Retinal pigment epithelial cell (primary cell): ENCODE results near the gene CDKN1A.

Source experiments
- DNase-seq: peaks from one replicate; pipeline ENCODE4 v3.0.0-alpha.2; 2010; ENCODE audit warnings: low read depth
- H3K4me3 ChIP-seq: 2 replicates; pipeline ENCODE4 v1.5.1; 2011; ENCODE audit warnings: mild to moderate bottlenecking, low read length, control low read depth, moderate library complexity
- TF ChIP-seq, protein P1 (sequence below): conservative IDR thresholded peaks from 2 replicates; pipeline ENCODE4 v1.5.1; 2011; ENCODE audit warnings: low read depth, low read length, control low read depth, inconsistent platforms

Gene CDKN1A

DNA sequence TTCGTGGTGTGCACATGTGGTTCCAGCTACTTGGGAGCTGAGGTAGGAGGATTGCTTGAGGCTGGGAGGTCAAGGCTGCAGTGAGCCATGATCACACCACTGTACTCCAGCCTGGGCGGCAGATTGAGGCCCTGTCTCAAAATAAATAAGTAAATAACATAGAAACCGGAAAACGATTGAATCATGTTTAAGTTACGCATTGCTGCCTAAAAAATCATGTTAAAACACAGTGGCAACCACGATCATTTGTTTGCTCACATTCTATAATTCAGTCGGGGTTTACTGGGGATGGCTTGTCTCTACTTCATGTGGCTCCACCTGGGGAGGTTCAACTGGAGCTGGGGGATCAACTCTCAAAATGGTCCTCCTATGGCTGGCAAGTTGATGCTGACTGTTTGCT is 8.2 kb upstream of the CDKN1A start:
- no peak overlapping the region for H3K4me3 ChIP-seq
- no peak for DNase-seq
- TF ChIP-seq, protein P1, sequence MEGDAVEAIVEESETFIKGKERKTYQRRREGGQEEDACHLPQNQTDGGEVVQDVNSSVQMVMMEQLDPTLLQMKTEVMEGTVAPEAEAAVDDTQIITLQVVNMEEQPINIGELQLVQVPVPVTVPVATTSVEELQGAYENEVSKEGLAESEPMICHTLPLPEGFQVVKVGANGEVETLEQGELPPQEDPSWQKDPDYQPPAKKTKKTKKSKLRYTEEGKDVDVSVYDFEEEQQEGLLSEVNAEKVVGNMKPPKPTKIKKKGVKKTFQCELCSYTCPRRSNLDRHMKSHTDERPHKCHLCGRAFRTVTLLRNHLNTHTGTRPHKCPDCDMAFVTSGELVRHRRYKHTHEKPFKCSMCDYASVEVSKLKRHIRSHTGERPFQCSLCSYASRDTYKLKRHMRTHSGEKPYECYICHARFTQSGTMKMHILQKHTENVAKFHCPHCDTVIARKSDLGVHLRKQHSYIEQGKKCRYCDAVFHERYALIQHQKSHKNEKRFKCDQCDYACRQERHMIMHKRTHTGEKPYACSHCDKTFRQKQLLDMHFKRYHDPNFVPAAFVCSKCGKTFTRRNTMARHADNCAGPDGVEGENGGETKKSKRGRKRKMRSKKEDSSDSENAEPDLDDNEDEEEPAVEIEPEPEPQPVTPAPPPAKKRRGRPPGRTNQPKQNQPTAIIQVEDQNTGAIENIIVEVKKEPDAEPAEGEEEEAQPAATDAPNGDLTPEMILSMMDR, result no peak

DNA sequence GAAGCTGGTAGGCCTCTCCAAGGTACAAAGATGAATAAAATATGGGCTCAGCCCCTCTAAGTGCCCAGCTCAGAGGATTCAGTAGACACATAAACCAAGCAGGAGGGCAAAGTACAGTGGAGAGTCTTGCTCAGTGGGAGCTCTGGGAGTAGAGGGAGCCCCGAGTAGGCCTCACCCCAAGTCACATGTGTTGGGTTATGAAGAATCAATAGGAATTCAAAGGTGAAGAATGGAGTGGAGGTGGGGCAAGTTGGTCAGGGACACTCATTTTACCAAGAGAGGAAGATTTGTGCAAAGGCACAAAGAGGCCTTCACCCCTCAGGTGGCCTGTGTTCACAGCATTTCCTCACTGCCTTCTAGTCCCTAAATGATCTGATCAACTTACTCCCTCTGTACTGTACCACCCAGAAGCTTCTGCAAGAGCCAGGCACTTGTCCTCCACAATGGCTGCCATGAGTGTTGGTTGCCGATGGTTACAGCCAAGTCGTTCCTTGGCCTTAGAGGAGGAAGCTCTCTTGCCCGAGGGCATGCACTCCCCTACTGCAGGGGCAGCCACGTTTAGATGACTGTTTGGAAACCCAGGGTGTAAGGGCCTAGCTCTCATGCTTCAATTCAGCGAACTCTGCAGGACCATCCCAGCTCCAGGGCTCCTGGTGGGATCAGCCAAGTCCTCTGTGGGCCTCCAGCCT is 6.7 kb upstream of the CDKN1A start:
- TF ChIP-seq, protein P1, result no peak
- DNase-seq, result no peak
- H3K4me3 ChIP-seq, result no peak overlapping the region

DNA sequence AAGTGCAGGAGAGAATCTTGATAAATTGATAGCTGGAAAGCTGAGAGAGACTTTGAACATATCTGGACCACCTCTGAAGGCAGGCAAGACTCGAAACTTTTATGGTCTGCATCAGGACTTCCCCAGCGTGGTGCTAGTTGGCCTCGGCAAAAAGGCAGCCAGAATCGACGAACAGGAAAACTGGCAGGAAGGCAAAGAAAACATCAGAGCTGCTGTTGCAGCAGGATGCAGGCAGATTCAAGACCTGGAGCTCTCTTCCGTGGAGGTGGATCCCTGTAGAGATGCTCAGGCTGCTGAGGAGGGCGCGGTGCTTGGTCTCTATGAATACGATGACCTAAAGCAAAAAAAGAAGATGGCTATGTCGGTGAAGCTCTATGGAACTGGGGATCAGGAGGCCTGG is 4.6 kb upstream of the CDKN1A start:
- TF ChIP-seq, protein P1, result no peak
- H3K4me3 ChIP-seq, result no peak overlapping the region
- DNase-seq, result no peak

DNA sequence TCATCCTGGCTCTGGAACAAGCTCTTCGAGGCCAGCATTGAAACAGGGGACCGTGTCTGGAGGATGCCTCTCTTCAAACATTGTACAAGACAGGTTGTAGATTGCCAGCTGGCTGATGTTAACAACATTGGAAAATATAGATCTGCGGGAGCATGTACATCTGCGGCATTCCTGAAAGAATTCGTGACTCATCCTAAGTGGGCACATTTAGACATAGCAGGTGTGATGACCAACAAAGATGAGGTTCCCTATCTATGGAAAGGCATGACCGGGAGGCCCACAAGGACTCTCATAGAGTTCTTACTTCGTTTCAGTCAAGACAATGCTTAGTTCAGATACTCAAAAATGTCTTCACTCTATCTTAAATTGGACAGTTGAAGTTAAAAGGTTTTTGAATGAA is 3.6 kb upstream of the CDKN1A start:
- no peak overlapping the region for H3K4me3 ChIP-seq
- no peak for DNase-seq
- TF ChIP-seq, protein P1, result no peak

DNA sequence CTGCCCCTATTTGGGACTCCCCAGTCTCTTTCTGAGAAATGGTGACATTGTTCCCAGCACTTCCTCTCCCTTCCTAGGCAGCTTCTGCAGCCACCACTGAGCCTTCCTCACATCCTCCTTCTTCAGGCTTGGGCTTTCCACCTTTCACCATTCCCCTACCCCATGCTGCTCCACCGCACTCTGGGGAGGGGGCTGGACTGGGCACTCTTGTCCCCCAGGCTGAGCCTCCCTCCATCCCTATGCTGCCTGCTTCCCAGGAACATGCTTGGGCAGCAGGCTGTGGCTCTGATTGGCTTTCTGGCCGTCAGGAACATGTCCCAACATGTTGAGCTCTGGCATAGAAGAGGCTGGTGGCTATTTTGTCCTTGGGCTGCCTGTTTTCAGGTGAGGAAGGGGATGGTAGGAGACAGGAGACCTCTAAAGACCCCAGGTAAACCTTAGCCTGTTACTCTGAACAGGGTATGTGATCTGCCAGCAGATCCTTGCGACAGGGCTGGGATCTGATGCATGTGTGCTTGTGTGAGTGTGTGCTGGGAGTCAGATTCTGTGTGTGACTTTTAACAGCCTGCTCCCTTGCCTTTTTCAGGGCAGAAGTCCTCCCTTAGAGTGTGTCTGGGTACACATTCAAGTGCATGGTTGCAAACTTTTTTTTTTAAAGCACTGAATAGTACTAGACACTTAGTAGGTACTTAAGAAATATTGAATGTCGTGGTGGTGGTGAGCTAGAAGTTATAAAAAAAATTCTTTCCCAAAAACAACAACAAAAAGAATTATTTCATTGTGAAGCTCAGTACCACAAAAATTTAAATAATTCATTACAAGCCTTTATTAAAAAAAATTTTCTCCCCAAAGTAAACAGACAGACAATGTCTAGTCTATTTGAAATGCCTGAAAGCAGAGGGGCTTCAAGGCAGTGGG is 2.1 kb upstream of the CDKN1A start:
- H3K4me3 ChIP-seq, result no peak overlapping the region
- TF ChIP-seq, protein P1, result no peak
- DNase-seq, result no peak

DNA sequence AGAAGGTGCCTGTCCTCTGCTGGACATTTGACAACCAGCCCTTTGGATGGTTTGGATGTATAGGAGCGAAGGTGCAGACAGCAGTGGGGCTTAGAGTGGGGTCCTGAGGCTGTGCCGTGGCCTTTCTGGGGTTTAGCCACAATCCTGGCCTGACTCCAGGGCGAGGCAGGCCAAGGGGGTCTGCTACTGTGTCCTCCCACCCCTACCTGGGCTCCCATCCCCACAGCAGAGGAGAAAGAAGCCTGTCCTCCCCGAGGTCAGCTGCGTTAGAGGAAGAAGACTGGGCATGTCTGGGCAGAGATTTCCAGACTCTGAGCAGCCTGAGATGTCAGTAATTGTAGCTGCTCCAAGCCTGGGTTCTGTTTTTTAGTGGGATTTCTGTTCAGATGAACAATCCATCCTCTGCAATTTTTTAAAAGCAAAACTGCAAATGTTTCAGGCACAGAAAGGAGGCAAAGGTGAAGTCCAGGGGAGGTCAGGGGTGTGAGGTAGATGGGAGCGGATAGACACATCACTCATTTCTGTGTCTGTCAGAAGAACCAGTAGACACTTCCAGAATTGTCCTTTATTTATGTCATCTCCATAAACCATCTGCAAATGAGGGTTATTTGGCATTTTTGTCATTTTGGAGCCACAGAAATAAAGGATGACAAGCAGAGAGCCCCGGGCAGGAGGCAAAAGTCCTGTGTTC is 1.3 kb upstream of the CDKN1A start:
- DNase-seq, result no peak
- TF ChIP-seq, protein P1, result no peak
- H3K4me3 ChIP-seq, result no peak overlapping the region
